H1 (cell line): ENCODE data around the gene TSC22D1. TPM values are rescaled to one million over a fixed set of nuclear protein-coding genes. Genes with fewer than 3 reads are reported as not detected.

Experiments used
- CHD7 ChIP-seq: fragments of 300-600 bp; sonication (generic); IDR thresholded peaks from 2 replicates; pipeline ENCODE4 v1.7.1; 2012; ENCODE audit warnings: low read length, moderate library complexity, mild to moderate bottlenecking, inconsistent platforms; ENCODE audit not compliant: insufficient replicate concordance
- TBP ChIP-seq: IDR thresholded peaks from 2 replicates; pipeline ENCODE4 v1.6.1; 2011; ENCODE audit warnings: low read depth, low read length, improper control_type of control experiment
- USF2 ChIP-seq: IDR thresholded peaks from 2 replicates; pipeline ENCODE4 v1.6.1; 2011; ENCODE audit warnings: low read length, improper control_type of control experiment
- polyA plus RNA-seq, 7 experiments: library from polyadenylated mRNA; depleted of rRNA in 3 of 7; stranded (reverse) in 5 of 7; unstranded in 2 of 7; fragments of >200 nt in 5 of 7; fragments of 200-250 nt in 2 of 7; gene quantifications; 1 replicate in 5 of 7; 2 replicates in 1 of 7; 4 replicates in 1 of 7; pipeline versions ENCODE4 v1.2.1 to v1.2.3, GENCODE V29; 2011 to 2013; ENCODE audit warnings: missing spikeins in 2 of 7, mixed read lengths in 2 of 7
- total RNA-seq: library from RNA; stranded (reverse); fragmentation: NEBNext Ultra II Directional; extraction: Animal tissue kit (Norgen Biotek cat#: 25700); gene quantifications from 2 replicates; pipeline ENCODE4 v1.2.1, GENCODE V29; 2021

TSC22D1 gene
- total and polyA plus RNA-seq, 2 of the 8 experiments (the other 6 are each of a cell fraction or from before 2014, with no cell fraction given), result 52.6 to 80.9 TPM

GRCh38 chr13:44516771-44517170, 59.4 kb downstream of the TSC22D1 start (continued):
- TF ChIP-seq CHD7 (no peak), USF2 (no peak), TBP (no peak)
